A549 treated with AZD2906 at 1 μM for 4 hours (cell line): ENCODE measurements around the gene CDH11. TPM values are rescaled to one million over a fixed set of nuclear protein-coding genes. Genes with fewer than 3 reads are reported as not detected.

Source experiments
- total RNA-seq: library from RNA; stranded (reverse); fragments of 200-300 nt; extraction: Qiagen RNA extraction; gene quantifications from 5 replicates; pipeline ENCODE4 v1.2.3, GENCODE V29; 2022

The CDH11 gene, protein sequence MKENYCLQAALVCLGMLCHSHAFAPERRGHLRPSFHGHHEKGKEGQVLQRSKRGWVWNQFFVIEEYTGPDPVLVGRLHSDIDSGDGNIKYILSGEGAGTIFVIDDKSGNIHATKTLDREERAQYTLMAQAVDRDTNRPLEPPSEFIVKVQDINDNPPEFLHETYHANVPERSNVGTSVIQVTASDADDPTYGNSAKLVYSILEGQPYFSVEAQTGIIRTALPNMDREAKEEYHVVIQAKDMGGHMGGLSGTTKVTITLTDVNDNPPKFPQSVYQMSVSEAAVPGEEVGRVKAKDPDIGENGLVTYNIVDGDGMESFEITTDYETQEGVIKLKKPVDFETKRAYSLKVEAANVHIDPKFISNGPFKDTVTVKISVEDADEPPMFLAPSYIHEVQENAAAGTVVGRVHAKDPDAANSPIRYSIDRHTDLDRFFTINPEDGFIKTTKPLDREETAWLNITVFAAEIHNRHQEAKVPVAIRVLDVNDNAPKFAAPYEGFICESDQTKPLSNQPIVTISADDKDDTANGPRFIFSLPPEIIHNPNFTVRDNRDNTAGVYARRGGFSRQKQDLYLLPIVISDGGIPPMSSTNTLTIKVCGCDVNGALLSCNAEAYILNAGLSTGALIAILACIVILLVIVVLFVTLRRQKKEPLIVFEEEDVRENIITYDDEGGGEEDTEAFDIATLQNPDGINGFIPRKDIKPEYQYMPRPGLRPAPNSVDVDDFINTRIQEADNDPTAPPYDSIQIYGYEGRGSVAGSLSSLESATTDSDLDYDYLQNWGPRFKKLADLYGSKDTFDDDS
- 0.44 to 0.67 TPM (median 0.63 TPM) in 5 replicates for total RNA-seq

DNA sequence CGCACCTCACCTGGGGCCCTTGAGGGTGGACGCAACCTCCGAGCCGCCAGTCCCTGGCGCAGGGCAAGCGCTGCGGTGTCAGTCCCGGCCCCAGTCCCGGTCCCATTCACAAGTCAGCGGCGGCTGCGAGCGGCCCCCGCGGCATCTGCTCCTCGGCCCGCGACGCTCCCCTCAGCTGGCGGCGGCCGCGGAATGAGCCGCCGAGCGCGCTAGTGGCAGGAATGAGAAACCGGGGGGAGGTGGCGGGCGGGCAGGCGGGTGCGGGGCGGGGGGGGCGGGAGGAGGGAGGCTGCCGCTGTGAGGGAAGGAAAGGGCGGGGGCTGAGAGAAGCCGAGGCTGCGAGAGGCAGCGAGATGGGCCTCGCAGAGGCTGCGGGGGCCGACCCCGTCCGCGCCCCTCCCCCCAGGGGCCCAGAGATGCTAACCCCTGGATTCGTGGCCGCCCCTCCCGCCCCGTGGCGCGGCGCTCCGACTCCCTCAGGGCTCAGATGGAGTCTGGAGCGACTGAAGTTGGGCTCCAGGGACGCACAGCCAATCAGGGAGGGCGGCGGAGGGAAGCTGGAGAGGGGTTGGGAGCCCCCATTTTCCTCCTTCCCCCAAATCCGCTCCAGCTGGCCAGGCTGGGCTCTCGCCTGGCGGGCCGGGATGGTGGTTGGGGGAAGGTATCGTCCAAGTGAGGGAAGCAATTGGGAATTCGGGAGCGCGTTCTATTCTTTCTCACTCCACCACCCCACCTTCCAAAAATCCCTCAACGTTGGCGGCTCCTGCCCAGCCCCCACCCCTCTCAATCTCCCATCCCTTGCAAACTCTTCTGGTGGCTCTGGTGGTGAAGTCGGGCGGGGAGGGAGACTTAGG lies at the start of gene CDH11:
TSS of gene CDH11 (minus strand) at position 194 of the 854 bp plus-strand sequence. CDS start 117,194 bp downstream, outside the sequence.

